GM21526 (cell line): Measurements from ENCODE around the gene CAMK1.

Experiments
- ATAC-seq: cut with Tn5 transposase; IDR thresholded peaks from one replicate; pipeline ENCODE4 v1.9.1; 2021; ENCODE audit warnings: moderate library complexity; ENCODE audit not compliant: unreplicated experiment, low FRiP score

The CAMK1 gene

DNA sequence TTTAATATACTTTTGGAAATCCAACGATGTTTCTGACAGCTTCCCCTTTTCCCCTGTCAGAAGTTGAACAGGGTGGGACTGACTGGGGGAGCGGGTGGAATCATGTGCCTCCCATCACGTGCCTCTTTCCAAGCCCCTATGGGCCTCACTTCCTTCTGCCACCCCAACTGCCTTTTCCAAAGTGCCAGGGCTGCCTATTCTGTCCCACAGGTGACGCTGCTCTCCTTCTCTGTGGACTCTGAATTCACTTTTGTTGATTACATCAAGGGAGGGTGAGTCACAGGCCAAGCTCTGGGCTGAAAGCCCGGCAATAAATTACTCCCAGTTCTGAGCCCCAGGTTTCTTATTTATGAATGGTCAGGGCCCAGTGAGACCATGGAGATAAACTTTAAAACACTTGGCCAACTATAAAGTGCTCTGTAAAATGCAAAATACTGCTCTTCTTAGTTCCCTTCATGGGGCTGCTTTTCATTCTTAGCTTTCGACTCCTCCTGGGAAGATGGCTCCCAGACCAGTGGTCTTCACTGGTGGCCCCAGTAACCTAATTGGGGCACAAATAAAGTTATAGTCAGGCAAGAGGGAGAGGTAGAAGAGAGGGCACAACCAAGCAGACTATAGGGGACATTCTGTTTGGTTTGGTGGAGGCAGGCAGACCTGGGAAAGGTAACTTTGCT lies 53.8 kb downstream of the CAMK1 start:
- ATAC-seq: no peak

DNA sequence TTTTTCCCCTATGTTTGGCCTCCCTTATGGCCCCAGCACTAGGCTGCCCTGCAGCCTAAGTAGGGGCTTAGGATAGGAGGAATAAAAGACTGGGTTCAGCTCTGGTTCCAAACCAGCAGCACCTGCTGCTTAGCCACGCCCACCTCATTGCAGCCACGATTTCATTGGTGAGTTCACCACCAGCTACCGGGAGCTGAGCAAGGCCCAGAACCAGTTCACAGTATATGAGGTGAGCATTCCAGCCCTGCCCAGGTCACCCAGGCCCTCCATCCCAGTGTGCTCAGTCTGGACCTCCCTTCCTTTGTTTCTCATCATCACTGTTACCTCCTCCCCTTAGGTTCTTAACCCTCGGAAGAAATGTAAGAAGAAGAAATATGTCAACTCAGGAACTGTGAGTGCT lies 54.6 kb downstream of the CAMK1 start:
- no peak for ATAC-seq

DNA sequence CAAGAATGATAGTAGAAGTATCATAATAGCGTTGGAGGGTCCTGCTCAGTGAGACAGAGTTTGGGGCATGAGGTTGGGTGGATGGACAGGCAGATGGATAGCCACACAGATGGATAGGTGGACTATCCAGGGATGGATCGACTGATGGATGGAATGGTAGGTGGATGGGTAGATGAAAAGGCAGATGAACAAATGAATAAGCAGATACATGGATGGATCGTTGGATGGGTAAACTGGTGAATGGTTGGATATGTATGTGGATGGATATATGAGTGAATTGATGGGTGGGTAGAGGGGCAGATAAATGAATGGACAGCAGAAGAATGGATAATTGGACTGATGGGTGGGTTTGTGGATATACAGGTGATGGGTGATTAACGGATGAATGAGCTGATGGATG lies 56.6 kb downstream of the CAMK1 start:
- no peak for ATAC-seq

DNA sequence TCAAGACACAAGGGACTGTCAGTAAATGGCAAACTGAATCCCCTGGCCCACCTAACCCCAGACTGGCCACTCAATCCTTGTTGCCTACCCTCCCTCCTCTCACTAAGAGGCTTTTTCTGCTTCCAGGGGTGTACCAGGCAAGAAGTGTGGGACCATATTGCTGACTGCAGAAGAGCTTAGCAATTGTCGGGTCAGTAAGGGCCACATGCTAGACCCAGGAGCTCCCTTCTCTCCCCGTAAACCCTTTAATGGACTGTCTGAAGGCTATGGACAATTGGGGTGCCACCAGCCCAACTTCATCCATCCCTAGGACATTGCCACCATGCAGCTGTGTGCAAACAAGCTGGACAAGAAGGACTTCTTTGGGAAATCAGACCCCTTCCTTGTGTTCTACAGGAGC lies 57.3 kb downstream of the CAMK1 start:
- ATAC-seq: no peak

DNA sequence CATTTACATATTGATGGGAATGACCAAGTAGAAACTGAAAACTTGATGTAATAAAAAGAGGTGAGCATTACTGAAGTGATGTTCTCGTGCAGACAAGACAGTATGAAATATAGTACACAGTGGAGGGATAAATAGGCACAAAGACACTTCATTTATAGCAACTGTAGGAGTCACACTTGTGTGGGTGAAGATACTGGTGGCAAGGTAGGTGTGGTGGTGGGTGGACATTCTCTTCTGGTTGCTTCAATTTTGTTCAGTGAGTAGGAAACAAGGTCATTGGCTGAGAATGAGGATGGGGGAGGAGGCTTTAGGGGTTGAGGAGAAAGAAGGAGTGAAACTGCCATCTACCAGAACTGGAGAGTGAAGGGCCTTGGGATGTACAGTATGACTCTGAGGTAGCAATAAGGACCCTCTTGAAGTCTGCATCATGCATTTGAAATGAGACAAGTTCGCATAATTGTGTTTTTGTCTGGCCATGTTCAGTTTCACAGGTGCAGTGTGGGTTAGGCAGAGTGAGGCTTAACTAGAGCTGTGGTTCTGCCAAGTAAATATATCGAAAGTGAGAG lies 59.5 kb downstream of the CAMK1 start:
- no peak for ATAC-seq
